ENCODE data around the gene TFPT. TPM values are rescaled to one million over a fixed set of nuclear protein-coding genes. Genes with fewer than 3 reads are reported as not detected.

Gene TFPT
- total RNA-seq, 1 donor from 2014 or later: 21.8 TPM

- peaks cover 19% of the 10 kb centered on the region for H3K27me3 Mint-ChIP-seq
- peaks cover 6% of the 10 kb centered on the region for H3K9me3 Mint-ChIP-seq (ENCODE audit: low read depth)
- no peak overlapping the region for H3K27ac Mint-ChIP-seq
- no peak for DNase-seq (ENCODE audit: low spot score, unreplicated experiment)
- H3K36me3 Mint-ChIP-seq (ENCODE audit: insufficient read depth): no peaks in the 10 kb centered on the region
- no peak overlapping the region for H3K4me3 Mint-ChIP-seq (ENCODE audit: low read depth)
- no peaks in the 10 kb centered on the region for H3K4me1 Mint-ChIP-seq (ENCODE audit: low read depth)
- TF ChIP-seq CTCF (IDR thresholded peaks at IDR 0.05; ENCODE audit: unreplicated experiment): no peak
These were observed 31.0 kb downstream of the TFPT start for GRCh38 chr19:54084410-54084809.

GRCh38 chr19:54081032-54081431 lies 34.4 kb downstream of the TFPT start, which contains the start of gene TARM1:
Gene TARM1, minus strand, starts transcription at chr19:54081365. Its CDS starts 25 bp downstream, at chr19:54081340.
- Mint-ChIP-seq H3K9me3 (ENCODE audit: low read depth) (peaks cover 5% of the 10 kb centered on the region), H3K27ac (no peak within 1 kb of the TSS), H3K4me1 (ENCODE audit: low read depth) (no peaks in the 10 kb centered on the region), H3K4me3 (ENCODE audit: low read depth) (no peak within 1 kb of the TSS), H3K36me3 (ENCODE audit: insufficient read depth) (no peaks in the 10 kb centered on the region), H3K27me3 (peaks cover 6% of the 10 kb centered on the region)
- TF ChIP-seq CTCF (IDR thresholded peaks at IDR 0.05; ENCODE audit: unreplicated experiment): no peak
- no peak for DNase-seq (ENCODE audit: low spot score, unreplicated experiment)

GRCh38 chr19:54077334-54077733 lies 38.1 kb downstream of the TFPT start:
- Mint-ChIP-seq H3K36me3 (ENCODE audit: insufficient read depth) (no peaks in the 10 kb centered on the region), H3K9me3 (ENCODE audit: low read depth) (no peaks in the 10 kb centered on the region), H3K4me3 (ENCODE audit: low read depth) (no peak overlapping the region)

GRCh38 chr19:54074851-54075250 lies 40.6 kb downstream of the TFPT start:
- Mint-ChIP-seq H3K36me3 (ENCODE audit: insufficient read depth) (no peaks in the 10 kb centered on the region), H3K4me3 (ENCODE audit: low read depth) (no peak overlapping the region), H3K9me3 (ENCODE audit: low read depth) (no peaks in the 10 kb centered on the region), H3K27ac (no peak overlapping the region), H3K27me3 (peaks cover 9% of the 10 kb centered on the region), H3K4me1 (ENCODE audit: low read depth) (no peaks in the 10 kb centered on the region)
- DNase-seq (ENCODE audit: low spot score, unreplicated experiment): no peak
- TF ChIP-seq CTCF (IDR thresholded peaks at IDR 0.05; ENCODE audit: unreplicated experiment): no peak

More at GRCh38 chr19:54077334-54077733, 38.1 kb downstream of the TFPT start:
- Mint-ChIP-seq H3K4me1 (ENCODE audit: low read depth) (no peaks in the 10 kb centered on the region), H3K27ac (no peak overlapping the region), H3K27me3 (peaks cover 7% of the 10 kb centered on the region)
- DNase-seq (ENCODE audit: low spot score, unreplicated experiment): no peak
- TF ChIP-seq CTCF (IDR thresholded peaks at IDR 0.05; ENCODE audit: unreplicated experiment): no peak

GRCh38 chr19:54073829-54074228 lies 41.6 kb downstream of the TFPT start:
- Mint-ChIP-seq H3K4me3 (ENCODE audit: low read depth) (no peak overlapping the region), H3K27ac (no peak overlapping the region), H3K4me1 (ENCODE audit: low read depth) (no peaks in the 10 kb centered on the region), H3K27me3 (peaks cover 11% of the 10 kb centered on the region), H3K36me3 (ENCODE audit: insufficient read depth) (no peaks in the 10 kb centered on the region), H3K9me3 (ENCODE audit: low read depth) (peaks cover 4% of the 10 kb centered on the region)
- TF ChIP-seq CTCF (IDR thresholded peaks at IDR 0.05; ENCODE audit: unreplicated experiment): no peak
- DNase-seq (ENCODE audit: low spot score, unreplicated experiment): no peak

Measured in progenitor cell of endocrine pancreas (in vitro differentiated cells).